HG02610 (cell line): ENCODE results near the gene KIT.

Experiments used
- ATAC-seq: cut with Tn5 transposase; IDR thresholded peaks from one replicate; pipeline ENCODE4 v1.9.1; 2021; ENCODE audit warnings: mild to moderate bottlenecking, moderate library complexity; ENCODE audit not compliant: unreplicated experiment

Gene KIT

GRCh38 chr4:54659749-54660535 lies 2.2 kb downstream of the KIT start:
- no peak for ATAC-seq

- no peak for ATAC-seq
These were observed 2.8 kb downstream of the KIT start for GRCh38 chr4:54660591-54660990.

GRCh38 chr4:54661169-54661568 lies 3.4 kb downstream of the KIT start:
- no peak for ATAC-seq

GRCh38 chr4:54661686-54662085 lies 3.9 kb downstream of the KIT start:
- no peak for ATAC-seq

GRCh38 chr4:54662123-54662522 lies 4.4 kb downstream of the KIT start:
- ATAC-seq, result no peak

GRCh38 chr4:54662901-54663585 lies 5.3 kb downstream of the KIT start:
- no peak for ATAC-seq

GRCh38 chr4:54664400-54664799 lies 6.6 kb downstream of the KIT start:
- no peak for ATAC-seq

GRCh38 chr4:54668014-54668611 lies 10.4 kb downstream of the KIT start:
- no peak for ATAC-seq

GRCh38 chr4:54669831-54670230 lies 12.1 kb downstream of the KIT start:
- no peak for ATAC-seq

GRCh38 chr4:54675721-54676461 lies 18.1 kb downstream of the KIT start:
- no peak for ATAC-seq

GRCh38 chr4:54676658-54677057 lies 18.9 kb downstream of the KIT start:
- no peak for ATAC-seq

GRCh38 chr4:54677416-54677815 lies 19.7 kb downstream of the KIT start:
- no peak for ATAC-seq

GRCh38 chr4:54677853-54678650 lies 20.3 kb downstream of the KIT start:
- no peak for ATAC-seq

GRCh38 chr4:54678826-54679225 lies 21.1 kb downstream of the KIT start:
- no peak for ATAC-seq

GRCh38 chr4:54679813-54680212 lies 22.1 kb downstream of the KIT start:
- no peak for ATAC-seq

- no peak for ATAC-seq
These were observed 26.0 kb downstream of the KIT start for GRCh38 chr4:54683616-54684346.

- no peak for ATAC-seq
These were observed 28.1 kb downstream of the KIT start for GRCh38 chr4:54685810-54686209.

- ATAC-seq, result peak; percentile 56
These were observed 30.4 kb downstream of the KIT start for GRCh38 chr4:54687887-54688841.

- no peak for ATAC-seq
These were observed 37.6 kb downstream of the KIT start for GRCh38 chr4:54695337-54695736.
